ENCODE measurements around the gene RSPO1. TPM values are rescaled to one million over a fixed set of nuclear protein-coding genes. Genes with fewer than 3 reads are reported as not detected.
A peak's percentile ranks its signal among the peaks of the same experiment; 100 is the strongest.

The RSPO1 gene
- polyA plus RNA-seq, 2 of the 4 experiments (the other 2 are of a cell fraction) = 0.12 TPM; not detected in 1

DNA sequence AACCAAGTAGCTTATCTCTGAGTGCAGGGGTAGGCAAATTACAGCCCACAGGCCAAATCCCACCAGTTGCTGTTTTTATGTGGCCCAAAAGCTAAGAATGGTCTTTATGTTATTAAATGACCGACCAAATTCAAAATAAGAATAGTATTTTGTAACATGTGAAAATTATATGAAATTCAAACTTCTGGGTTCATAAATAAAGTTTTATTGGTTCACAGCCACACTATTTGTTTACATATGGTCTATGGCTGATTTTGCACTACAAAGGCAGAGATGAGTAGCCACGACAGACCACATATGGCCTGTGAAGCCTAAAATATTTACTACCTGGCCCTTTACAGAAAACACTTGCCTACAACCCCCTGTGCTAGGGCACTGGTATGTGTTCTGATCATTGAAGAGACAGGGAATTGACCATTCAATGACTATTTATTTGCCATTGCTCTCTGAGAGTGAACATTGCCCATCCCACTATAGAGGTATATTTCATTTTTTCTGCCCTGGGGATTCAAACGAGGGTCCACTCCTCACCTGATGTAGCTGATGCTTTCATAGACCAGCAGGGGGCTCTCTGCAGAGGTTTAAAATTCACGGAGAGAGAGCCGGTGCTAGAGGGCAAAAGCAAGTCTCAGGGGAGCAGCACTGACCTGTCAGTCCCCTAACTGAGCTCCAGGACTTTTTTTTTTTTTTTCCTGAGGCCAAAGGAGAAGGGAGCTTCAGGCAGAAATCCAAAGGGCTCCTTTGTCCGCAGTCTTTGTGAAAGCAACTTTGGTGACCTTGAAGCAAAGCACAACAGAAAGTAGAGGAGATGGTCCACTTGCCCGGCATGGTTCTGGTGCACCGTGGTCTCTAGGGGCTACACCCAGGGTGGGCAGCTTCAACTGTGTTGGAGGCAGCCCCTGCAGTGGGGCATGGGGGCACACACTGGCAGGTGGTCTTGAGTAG lies 31.7 kb downstream of the RSPO1 start:
- WGBS (ENCODE audit: missing lambda C conversion rate) = 16% methylated on average over 8 of the region's 8 CpGs
- FAIRE-seq = no peak
- H3K27ac ChIP-seq = no peak overlapping the region
- no peak overlapping the region for H3K4me3 ChIP-seq
- ChIA-PET CTCF (interaction anchor here (0.6 to 11.6 kb wide), 35 partner anchors 9 to 1468 kb away, joined by 3 to 128 read pairs (median 5); partner anchors contain the start of genes CDCA8, MEAF6 and RSPO1), POLR2A (interaction anchor here (0.6 kb wide), 1 partner anchor 86 kb away, joined by 3 read pairs; no protein-coding TSS in a partner anchor)
- no peak for TF ChIP-seq ZC3H11A (IDR thresholded peaks at IDR 0.05)
- TF ChIP-seq CTCF (IDR thresholded peaks at IDR 0.05) = peak; percentile 68
- TF ChIP-seq RAD21 (conservative IDR thresholded peaks at IDR 0.05 in 1 of 2, IDR thresholded peaks at IDR 0.05 in 1 of 2) = peak; percentile 46 to 50; a peak in 3 of 5 replicates
- peak; percentile 61 for TF ChIP-seq SMC3 (IDR thresholded peaks at IDR 0.05)
- TF ChIP-seq MAX (IDR thresholded peaks at IDR 0.05) = no peak
- ATAC-seq = peak; percentile 82 to 90; a peak in 5 of 6 replicates
- peak; percentile 29 to 56 for DNase-seq (ENCODE audit: low read depth in 1 of 2, low spot score in 1 of 2)
- no peaks in the 10 kb centered on the region for H3K4me1 ChIP-seq
- no peaks in the 10 kb centered on the region for H3K9me3 ChIP-seq
- 0 out of 3 replicates have a peak overlapping the region, but pooled peaks have one; percentile 18 for H3K4me2 ChIP-seq

DNA sequence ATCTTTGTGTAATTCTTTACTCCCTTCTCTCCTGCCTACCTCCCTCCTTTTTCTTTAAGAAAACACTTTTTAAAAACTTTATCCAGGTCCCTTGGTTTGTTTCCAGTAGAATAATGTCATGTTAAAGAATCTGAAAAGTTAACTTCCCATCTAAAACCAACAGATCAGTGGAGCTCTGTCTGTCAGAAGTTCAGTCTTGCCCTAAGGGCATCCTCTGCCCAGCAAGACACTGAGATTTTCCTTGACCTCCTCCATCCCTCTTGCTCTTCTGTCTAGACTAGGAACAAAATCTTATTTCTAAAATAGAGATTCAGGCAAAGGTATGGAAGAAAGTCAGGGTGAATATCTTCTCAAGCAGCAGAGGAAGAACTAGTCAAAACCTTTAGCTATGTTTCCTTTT lies 33.3 kb downstream of the RSPO1 start:
- H3K27ac ChIP-seq = no peak overlapping the region
- TF ChIP-seq MAFK (IDR thresholded peaks at IDR 0.05; ENCODE audit: partially characterized antibody) (no peak), SREBF2 (IDR thresholded peaks at IDR 0.05) (no peak), RCOR1 (IDR thresholded peaks at IDR 0.05; ENCODE audit: low read depth, low read length) (no peak), MAZ (IDR thresholded peaks at IDR 0.05; ENCODE audit: borderline replicate concordance, low read depth, low read length) (no peak), KDM5A (IDR thresholded peaks at IDR 0.05) (no peak)
- H3K4me2 ChIP-seq = no peak overlapping the region
- H3K4me1 ChIP-seq = no peaks in the 10 kb centered on the region
- ATAC-seq (no peak), FAIRE-seq (no peak), DNase-seq (ENCODE audit: low read depth in 1 of 2, low spot score in 1 of 2) (no peak)
- no peaks in the 10 kb centered on the region for H3K9me3 ChIP-seq
- H3K4me3 ChIP-seq = no peak overlapping the region
- POLR2A ChIA-PET = no interaction called here
- CTCF ChIA-PET = interaction anchor here (0.6 to 11.6 kb wide), 5 partner anchors 10 to 80 kb away, joined by 3 to 128 read pairs (median 6); partner anchors contain the start of gene RSPO1

DNA sequence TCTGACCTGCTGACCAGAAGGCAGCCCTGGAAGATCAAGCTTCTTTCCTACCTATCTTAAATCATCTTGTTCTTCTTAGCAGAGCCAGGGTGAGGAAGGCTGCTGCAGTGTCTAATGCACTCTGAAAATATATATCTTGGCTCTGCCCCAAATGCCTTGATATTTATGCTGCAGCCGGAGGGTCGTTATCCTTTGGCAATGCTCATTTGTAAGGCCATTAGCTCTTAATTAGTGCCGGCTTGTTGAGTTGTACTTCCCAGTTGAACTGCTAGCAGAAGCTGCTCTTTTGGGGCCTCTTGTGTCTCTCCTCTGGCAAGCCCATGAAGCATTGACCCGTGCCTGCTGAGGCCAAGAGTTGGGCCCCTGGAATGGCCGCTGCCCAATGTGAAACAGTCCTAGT lies 34.8 kb downstream of the RSPO1 start:
- Histone ChIP-seq H3K4me3 (no peak overlapping the region), H3K4me2 (no peak overlapping the region), H3K4me1 (no peaks in the 10 kb centered on the region), H3K9me3 (no peaks in the 10 kb centered on the region), H3K27ac (no peak overlapping the region)
- WGBS (ENCODE audit: missing lambda C conversion rate) = 71% methylated on average over 5 of the region's 5 CpGs
- ATAC-seq (no peak), DNase-seq (ENCODE audit: low read depth in 1 of 2, low spot score in 1 of 2) (no peak), FAIRE-seq (no peak)
- CTCF ChIA-PET = interaction anchor here (1.1 to 11.6 kb wide), 5 partner anchors 8 to 146 kb away, joined by 3 to 128 read pairs (median 5); no protein-coding TSS in a partner anchor
- TF ChIP-seq MYC (IDR thresholded peaks at IDR 0.05; ENCODE audit: borderline replicate concordance, low read length) (no peak), RARB (CRISPR knock-in tag; IDR thresholded peaks at IDR 0.05) (no peak), EP300 (IDR thresholded peaks at IDR 0.05) (no peak), EHMT2 (IDR thresholded peaks at IDR 0.05; ENCODE audit: low read depth) (no peak), TFCP2L1 (CRISPR knock-in tag; IDR thresholded peaks at IDR 0.05) (no peak), CTCF (IDR thresholded peaks at IDR 0.05) (no peak), SMC3 (IDR thresholded peaks at IDR 0.05) (no peak), HDAC2 (IDR thresholded peaks at IDR 0.05) (no peak), CEBPB (IDR thresholded peaks at IDR 0.05) (no peak), MAFK (IDR thresholded peaks at IDR 0.05; ENCODE audit: partially characterized antibody) (no peak), TP53 (CRISPR knock-in tag; IDR thresholded peaks at IDR 0.05) (no peak), RFX5 (IDR thresholded peaks at IDR 0.05) (no peak)
- TF ChIP-seq, protein P1, sequence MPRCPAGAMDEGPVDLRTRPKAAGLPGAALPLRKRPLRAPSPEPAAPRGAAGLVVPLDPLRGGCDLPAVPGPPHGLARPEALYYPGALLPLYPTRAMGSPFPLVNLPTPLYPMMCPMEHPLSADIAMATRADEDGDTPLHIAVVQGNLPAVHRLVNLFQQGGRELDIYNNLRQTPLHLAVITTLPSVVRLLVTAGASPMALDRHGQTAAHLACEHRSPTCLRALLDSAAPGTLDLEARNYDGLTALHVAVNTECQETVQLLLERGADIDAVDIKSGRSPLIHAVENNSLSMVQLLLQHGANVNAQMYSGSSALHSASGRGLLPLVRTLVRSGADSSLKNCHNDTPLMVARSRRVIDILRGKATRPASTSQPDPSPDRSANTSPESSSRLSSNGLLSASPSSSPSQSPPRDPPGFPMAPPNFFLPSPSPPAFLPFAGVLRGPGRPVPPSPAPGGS (IDR thresholded peaks at IDR 0.05) = no peak
- TF ChIP-seq, protein P2, sequence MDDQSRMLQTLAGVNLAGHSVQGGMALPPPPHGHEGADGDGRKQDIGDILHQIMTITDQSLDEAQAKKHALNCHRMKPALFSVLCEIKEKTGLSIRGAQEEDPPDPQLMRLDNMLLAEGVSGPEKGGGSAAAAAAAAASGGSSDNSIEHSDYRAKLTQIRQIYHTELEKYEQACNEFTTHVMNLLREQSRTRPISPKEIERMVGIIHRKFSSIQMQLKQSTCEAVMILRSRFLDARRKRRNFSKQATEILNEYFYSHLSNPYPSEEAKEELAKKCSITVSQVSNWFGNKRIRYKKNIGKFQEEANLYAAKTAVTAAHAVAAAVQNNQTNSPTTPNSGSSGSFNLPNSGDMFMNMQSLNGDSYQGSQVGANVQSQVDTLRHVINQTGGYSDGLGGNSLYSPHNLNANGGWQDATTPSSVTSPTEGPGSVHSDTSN (IDR thresholded peaks at IDR 0.05) = no peak
- TF ChIP-seq, protein P3, sequence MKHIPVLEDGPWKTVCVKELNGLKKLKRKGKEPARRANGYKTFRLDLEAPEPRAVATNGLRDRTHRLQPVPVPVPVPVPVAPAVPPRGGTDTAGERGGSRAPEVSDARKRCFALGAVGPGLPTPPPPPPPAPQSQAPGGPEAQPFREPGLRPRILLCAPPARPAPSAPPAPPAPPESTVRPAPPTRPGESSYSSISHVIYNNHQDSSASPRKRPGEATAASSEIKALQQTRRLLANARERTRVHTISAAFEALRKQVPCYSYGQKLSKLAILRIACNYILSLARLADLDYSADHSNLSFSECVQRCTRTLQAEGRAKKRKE (CRISPR knock-in tag; IDR thresholded peaks at IDR 0.05; ENCODE audit: low read depth) = no peak
- POLR2A ChIA-PET = no interaction called here
